Measurements from ENCODE around the gene PHEX. TPM values are rescaled to one million over a fixed set of nuclear protein-coding genes. Genes with fewer than 3 reads are reported as not detected.

Gene PHEX
- total and polyA plus RNA-seq, 2 experiments from 2014 or later = 0.05 to 0.21 TPM

GRCh38 chrX:22033818-22034217, 1.7 kb downstream of the PHEX start (continued):
- TF ChIP-seq ZNF462 (CRISPR knock-in tag; IDR thresholded peaks at IDR 0.05) (no peak), STAT1 (IDR thresholded peaks at IDR 0.05; ENCODE audit: unreplicated experiment) (no peak), REST (IDR thresholded peaks at IDR 0.05; ENCODE audit: unreplicated experiment) (no peak), POLR2AphosphoS5 (IDR thresholded peaks at IDR 0.05; ENCODE audit: low read depth) (no peak), EZH2 (IDR thresholded peaks at IDR 0.05; ENCODE audit: low read depth, unreplicated experiment) (no peak), NANOG (IDR thresholded peaks at IDR 0.05; ENCODE audit: borderline replicate concordance) (no peak), JUNB (IDR thresholded peaks at IDR 0.05; ENCODE audit: unreplicated experiment) (no peak)
